Neural cell (in vitro differentiated cells): Measurements from ENCODE around the gene FBXO5.

Experiments
- CTCF ChIP-seq: fragments of 450-650 bp; IDR thresholded peaks from 2 replicates; pipeline ENCODE4 v1.5.1; 2014; ENCODE audit warnings: antibody characterized with exemption, mild to moderate bottlenecking, moderate library complexity; ENCODE audit not compliant: poor library complexity, severe bottlenecking
- EP300 ChIP-seq: fragments of 450-650 bp; conservative IDR thresholded peaks from 2 replicates; pipeline ENCODE4 v1.6.1; 2014; ENCODE audit warnings: antibody characterized with exemption, mild to moderate bottlenecking, moderate library complexity; ENCODE audit not compliant: poor library complexity, severe bottlenecking
- EZH2 ChIP-seq: fragments of 200-600, 300-800 bp; shearing (Covaris generic), sonication (generic); IDR thresholded peaks from 2 replicates; pipeline ENCODE4 v1.6.1; 2014; ENCODE audit warnings: antibody characterized with exemption, low read length, borderline replicate concordance, mild to moderate bottlenecking; ENCODE audit not compliant: insufficient read depth, poor library complexity, severe bottlenecking
- REST ChIP-seq: IDR thresholded peaks from 2 replicates; pipeline ENCODE4 v1.6.1; 2012; ENCODE audit warnings: borderline replicate concordance
- SMC3 ChIP-seq: fragments of 450-650 bp; conservative IDR thresholded peaks from 2 replicates; pipeline ENCODE4 v1.6.1; 2014; ENCODE audit warnings: antibody characterized with exemption, mild to moderate bottlenecking, moderate library complexity; ENCODE audit not compliant: poor library complexity
- TAF1 ChIP-seq: IDR thresholded peaks from 2 replicates; pipeline ENCODE4 v1.6.1; 2012; ENCODE audit warnings: low read depth

GRCh38 chr6:152993847-152994246, 11.0 kb upstream of the FBXO5 start:
- no peak for TF ChIP-seq EZH2
- no peak for TF ChIP-seq CTCF
- TF ChIP-seq REST, result no peak
- no peak for TF ChIP-seq EP300
- TF ChIP-seq SMC3, result no peak
- TF ChIP-seq TAF1, result no peak
